Hematopoietic multipotent progenitor cell treated with erythropoietin and hydrocortisone succinate and interleukin-3 and kit ligand, for 17 days (in vitro differentiated cells): ENCODE data around the gene ERH.
"Not testable (repeated sequence)": the region's sequence is repeated elsewhere in the genome, so short reads cannot be mapped to it uniquely, and the experiment has no call there.

Experiments used
- DNase-seq: peaks from one replicate; pipeline ENCODE4 v3.0.0-alpha.2; 2015; ENCODE audit warnings: low spot score

ERH gene

DNA sequence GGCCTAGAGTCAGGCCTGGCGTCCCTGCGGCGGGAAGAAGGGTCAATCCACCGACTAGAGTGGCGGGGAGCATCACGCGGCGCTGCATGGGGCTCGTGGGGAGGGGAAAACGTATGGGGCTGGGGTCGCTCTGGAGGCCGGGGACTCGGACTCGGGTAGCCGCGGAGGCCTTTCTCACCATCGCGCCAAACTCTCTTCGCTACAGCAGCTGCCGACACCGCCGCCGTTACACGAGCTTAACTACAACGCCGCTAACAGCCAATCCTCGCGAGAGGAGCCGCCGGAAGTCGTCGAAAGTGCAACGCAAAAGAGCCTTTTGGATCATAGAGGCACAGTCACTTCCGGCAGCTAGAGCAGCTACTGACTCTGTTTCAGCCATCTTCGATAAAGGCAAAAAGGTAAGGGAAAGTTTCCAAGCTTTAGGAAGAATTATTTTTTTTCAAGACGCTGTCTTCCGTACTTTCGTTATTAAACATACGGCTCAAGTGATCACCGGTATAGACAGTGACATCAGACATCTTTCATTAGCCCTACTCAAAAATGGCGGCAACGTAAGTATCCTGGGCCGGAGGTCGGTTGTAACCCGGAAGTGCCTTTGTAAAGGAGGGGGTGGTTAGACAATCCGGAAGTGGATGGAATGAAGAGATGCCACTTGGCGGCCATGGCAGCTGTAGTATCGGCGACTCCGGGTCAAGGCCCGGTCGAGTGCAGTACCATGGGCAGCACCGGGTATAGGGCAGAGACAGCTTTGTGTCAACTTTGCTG is at the start of gene ERH, which contains the start of gene SLC39A9:
ERH (minus strand) TSS at position 247 of the 765 bp plus-strand sequence; CDS start at position 181, 66 bp downstream.
SLC39A9 (plus strand) TSS at position 640 of the 765 bp plus-strand sequence. CDS start 678 bp downstream, outside the sequence.
- DNase-seq: peak; percentile 95

DNA sequence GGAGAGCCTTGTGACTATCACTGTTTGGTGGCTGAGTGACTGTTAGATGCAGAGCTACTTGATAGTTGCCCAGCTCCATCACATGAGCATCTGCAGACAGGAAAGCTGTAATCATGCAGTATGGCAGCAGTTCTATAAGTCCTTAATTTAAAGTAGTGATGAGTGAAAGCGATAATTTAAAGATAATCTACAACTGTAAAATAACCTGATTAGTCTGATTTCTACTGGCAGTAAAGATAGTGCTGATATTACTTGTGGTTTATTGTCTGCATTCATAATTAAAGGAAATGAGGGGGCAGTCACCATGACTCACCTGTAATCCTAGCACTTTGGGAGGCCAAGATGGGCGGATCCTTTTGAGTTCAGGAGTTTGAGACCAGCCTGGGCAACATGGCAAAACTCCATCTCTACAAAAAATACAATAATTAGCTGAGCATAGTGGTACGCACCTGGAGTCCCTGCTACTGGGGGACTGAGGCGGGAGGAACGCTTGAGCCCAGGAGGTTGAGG is 45.3 kb upstream of the ERH start:
- DNase-seq: no peak

DNA sequence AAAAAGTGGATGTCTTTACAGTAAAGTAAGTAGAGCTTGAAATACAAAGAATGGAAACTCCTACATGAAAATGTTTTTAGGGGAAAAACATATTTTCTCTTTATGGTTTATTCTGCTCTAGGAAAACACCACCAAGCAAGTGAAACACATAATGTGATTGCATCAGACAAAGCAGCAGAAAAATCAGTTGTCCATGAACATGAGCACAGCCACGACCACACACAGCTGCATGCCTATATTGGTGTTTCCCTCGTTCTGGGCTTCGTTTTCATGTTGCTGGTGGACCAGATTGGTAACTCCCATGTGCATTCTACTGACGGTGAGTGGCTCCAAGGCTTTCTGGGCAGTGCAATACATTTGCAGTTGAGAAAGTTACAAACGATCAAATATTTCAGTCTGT is 43.8 kb upstream of the ERH start:
- no peak for DNase-seq

DNA sequence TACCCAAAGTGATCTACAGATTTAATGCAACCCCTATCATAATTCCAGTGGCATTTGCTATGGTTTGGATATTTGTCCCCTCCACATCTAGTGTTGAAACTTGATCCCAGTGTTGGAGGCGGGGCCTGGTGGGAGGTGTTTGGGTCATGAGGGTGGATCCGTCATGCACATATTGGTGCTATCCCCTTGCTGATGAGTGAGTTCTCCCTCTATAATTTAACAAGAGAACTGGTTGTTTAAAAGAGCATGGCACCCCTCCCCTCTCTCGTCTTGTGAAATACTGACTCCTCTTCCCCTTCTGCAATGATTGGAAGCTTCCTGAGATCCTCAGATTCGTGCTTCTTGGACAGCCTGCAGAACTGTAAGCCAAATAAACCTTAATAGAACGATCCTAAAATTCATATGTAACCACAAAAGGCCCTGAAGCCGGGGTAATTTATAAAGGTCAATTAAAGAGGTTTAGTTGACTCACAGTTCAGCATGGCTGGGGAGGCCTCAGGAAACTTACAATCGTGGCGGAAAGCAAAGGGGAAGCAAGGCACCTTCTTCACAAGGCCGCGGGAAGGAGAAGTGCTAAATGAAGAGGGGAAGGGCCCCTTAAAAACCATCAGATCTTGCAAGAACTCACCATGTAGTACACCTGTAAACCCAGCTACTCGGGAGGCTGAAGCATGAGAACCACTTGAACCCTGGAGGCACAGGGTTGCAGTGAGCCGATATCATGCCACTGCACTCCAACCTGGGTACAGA is 41.6 kb upstream of the ERH start:
- no peak for DNase-seq

DNA sequence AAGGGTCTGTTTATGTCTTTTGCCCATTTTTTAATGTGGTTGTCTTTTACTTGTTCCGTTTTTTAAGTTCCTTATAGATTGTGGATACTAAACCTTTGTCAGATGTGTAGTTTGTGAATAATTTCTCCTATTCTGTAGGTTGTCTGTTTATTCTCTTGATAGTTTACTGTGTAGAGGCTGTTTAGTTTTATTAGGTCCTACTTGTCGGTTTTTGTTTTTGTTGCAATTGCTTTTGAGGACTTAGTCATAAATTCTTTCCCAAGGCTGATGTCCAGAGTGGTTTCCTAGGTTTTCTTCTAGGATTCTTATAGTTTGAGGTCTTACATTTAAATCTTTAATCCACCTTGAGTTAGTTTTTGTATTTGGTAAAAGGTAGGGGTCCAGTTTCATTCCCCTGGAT is 34.3 kb upstream of the ERH start:
- DNase-seq: no peak

DNA sequence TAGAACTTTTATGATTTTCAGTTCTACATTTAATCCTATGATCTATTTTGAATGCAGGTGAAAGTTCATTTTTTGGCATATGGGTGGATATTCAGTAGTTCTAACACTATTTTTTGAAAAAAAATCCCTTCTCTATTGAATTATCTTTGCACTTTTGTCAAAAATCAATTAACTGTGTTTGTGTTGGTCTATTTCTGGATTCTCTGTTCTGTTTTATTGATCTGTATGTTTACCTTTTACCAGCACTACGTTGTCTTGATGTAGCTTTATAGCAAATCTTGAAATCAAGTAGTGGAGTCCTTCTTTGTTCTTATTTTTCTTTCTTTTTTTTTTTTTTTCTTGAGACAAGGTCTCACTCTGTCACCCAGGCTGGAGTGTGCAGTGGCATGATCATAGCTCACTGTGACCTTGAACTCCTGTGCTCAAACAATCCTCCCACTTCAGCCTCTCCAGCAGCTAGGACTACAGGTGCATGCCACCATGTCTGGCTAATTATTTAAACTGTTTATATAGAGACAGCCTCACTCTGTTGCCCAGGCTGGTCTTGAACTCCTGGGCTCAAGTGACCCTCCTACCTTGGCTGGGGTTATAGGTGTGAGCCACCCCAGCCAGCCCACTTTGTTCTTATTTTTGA is 32.3 kb upstream of the ERH start:
- DNase-seq: no peak

DNA sequence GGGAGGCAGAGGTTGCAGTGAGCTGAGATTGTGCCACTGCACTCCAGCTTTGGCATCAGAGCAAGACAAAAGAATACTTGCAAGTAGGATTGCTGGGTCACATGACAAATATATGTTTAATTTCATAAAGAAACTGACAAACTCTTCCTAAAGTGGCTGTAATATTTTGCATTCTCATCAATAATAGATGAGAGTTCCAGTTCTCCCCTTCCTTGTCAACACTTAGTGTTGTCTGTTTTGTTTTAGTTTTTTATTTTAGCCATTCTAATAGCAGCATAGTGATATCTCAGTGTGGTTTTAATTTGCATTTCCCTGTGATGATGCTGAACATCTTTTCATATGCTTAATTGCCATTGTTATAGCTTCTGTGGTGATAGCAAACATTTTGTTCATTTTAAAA is 31.5 kb upstream of the ERH start:
- DNase-seq: no peak

DNA sequence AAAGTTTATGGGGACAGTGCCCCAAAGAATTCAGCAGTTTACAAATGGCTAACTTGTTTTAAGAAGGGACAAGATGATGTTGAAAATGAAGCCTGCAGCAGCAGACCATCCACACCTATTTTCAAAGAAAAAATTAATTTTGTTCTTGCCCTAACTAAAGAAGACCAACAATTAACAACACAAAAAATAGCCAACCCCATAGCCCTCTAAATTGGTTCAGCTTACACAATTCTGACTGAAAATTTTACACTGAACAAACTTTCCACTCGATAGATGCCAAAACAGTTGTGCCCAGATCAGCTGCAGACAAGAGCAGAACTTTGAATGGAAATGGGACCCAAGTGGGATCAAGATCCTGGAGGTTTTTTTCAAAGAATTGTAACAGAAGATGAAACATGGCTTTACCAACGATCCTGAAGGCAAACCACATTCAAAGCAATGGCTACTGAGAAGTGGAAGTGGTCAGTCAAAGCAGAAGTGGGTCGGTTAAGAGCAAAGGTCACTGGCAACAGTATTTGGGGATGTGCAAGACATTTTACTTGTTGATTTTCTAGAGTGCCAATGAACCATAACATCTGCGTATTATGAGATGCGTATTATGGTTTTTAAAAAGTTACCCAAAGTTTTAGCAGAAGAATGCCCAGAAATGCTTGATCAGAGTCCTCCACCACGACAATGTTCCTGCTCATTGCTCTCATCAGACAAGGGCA is 30.3 kb upstream of the ERH start:
- no peak for DNase-seq

DNA sequence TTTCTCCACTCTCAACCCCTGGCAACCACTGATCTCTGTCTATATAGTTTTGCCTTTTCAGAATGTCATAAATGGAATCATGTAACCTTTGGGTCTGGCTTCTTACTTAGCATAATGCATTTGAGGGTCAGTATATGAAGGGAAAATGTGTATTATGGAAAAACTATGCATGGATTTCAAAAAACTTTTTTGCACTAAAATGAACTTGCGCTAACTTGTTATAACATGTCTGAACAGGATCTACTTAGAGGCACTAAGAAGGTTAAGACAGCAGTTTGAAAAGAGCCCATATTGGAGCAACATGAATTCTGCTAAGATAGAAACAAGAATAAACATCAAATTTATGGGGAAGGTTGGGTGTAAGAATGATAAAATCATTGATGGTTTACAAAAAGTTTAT is 29.5 kb upstream of the ERH start:
- DNase-seq: no peak

DNA sequence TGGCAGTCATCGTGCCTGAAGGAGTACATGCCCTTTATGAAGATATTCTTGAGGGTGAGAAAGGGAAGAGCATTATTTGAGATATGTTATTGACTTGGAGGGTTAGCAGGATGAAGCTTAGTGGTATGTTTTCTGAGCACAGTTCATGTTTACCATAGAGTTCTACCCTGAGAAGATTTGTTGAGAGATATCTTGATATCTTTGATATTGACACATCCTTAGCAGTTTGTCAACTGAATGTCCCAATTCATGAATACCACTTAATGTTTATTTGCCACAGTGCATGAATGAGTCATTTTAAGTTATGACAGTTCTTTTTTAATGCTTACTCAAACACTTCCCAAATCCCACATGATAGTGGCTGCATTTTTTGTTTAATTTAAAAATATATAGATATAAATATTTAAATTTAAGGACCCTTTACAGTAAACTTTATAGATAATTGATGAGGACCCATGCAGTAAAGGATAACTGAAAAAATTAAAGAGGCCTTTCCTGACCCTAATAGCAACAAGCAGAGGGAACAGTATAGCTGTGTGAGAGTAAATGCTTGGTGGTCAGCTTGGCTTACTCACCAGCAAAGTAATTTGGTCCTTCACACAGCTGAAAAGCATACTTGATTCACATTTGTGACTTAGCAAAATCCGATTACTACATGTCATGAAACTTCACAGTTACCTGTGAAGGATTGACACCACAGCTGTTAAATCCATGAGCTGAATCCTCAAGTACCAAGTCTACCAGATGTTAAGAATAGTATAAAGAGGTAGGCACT is 26.2 kb upstream of the ERH start:
- no peak for DNase-seq

DNA sequence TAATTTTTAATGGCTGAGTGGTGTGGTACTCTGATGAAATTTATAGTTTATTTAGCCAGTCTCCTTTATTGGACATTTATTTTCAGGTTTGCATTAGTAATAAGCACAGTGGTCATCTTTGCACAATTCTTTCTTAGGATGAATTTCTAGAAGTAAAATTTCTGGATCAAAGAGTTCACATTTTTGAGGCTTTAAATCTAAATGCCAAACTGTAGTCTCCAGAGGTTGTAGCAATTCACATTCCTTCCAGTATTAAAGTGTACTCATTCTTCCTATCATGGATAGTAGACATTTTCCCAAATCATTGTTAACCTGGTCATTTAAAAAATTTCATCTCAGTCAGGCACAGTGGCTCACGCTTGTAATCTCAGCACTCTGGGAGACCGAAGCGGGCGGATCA is 25.2 kb upstream of the ERH start:
- no peak for DNase-seq

DNA sequence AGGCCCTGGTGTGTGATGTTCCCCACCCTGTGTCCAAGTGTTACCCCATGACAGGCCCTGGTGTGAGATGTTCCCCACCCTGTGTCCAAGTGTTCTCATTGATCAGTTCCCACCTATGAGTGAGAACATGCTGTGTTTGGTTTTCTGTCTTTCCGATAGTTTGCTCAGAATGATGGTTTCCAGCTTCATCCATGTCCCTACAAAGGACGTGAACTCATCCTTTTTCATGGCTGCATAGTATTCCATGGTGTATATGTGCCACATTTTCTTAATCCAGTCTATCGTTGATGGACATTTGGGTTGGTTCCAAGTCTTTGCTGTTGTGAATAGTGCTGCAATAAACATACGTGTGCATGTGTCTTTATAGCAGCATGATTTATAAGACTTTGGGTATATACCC is 18.0 kb upstream of the ERH start:
- not testable (repeated sequence) for DNase-seq

DNA sequence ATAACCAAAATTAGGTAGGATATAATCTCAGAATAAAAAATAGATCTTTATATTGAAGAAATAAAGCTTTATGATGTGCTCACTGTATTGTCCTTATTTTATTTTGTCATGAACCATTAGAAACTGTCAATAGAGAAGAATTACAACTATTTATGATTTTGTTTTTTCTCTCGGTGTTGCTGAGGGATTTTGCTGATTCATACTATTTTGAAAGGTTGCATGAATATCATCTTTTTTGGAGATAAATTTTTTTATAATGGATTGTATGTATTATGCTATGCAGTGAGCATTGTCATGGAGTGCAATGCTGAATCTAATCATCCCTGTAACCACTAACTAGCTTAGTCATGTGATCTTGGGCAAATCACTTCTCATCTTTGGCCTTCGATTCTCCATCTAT is 15.4 kb upstream of the ERH start:
- no peak for DNase-seq

DNA sequence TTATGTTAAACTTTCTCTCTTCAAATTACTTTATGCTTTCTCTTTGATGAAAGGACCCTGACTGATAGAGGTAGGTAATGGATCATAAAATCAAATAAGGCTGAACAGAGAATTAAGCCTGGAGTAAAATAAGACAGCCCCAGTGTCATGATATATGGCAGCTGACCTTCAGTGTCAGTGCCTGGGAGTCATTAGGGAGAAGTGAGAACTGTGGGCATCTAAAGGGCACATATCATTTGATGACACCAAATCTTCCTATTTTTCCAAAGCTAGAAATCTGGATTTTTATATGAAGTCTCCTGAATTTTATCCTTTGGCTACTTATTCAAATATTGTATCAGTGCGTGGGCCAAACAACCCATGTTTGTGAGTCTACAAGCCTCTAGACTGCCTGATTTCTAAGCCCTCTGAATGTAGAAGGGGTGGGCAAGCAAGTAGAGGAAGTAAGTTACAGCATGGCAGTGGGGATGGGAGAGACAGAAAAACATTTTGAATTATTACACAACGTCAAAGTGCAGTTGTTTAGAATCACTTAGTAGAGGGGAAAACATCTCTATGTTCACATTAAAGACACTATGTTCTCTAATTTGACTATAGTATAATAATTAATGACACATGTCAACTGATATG is 10.3 kb upstream of the ERH start:
- DNase-seq: no peak

DNA sequence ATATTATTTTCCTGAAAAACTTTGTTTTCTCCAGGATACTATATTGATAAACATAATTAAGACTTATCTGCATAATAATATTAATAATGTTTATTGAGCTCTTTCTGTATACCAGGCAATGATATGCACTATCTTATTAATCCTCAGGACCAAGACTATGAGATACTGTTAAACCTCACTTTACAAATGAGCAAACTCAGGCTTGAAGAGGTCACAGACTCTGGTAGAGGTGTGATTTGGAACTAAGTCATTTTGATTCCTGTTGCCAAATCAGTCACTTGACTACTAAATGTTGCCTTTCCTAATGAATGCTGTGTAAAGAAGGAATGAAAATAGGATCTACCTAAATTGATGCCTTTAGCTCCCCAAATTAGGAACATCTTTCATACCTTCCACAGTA is 7.7 kb upstream of the ERH start:
- DNase-seq: no peak

DNA sequence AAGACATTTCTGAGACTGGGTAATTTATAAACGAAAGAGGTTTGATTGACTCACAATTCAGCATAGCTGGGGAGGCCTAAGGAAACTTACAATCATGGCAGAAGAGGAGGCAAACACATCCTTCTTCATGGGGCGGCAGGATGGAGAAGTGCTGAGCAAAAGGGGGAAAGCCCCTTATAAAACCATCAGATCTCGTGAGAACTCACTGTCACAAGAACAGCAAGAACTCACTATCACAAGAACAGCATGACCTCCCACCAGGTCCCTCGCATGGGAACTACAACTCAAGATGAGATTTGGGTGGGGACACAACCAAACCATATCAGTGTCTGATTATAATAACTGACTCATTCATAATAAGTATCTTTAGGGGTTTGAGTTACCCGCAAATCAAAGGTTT is 6.8 kb upstream of the ERH start:
- DNase-seq: no peak

DNA sequence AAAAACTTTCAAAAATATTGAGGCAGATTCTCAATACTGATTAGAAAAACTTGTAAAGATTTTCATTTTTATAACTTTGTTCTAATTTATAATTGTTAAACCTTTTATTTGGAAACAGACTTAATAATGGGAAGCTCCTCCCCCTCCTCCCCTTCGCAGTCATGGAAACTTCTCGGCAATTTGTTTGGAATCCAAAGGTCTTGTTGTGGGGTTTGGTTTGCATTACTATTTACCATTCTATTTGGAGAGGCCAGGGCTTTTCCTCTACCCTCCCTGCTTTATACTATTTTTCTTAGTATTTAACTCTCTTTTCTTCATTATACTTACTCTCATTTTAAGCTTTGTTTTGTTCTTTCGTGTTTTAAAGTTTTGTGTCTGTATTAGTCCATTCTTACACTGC is 6.4 kb upstream of the ERH start:
- DNase-seq: no peak

DNA sequence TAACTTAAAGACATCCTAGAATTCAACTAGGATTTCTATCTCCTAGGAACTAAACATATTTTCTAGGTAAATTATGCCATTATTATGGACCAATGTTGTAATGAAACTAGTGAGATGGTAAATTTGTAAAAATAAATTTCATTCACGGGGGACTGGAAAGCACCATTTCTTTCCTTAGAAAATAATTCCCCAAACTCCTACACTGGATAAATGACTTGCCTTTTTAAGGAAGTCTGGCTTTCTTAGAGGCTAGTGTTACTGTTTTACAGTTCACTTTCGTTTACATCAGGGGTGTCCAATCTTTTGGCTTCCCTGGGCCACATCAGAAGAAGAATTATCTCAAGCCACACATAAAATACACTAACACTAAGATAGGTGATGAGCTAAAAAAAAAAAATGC is 3.7 kb upstream of the ERH start:
- no peak for DNase-seq

DNA sequence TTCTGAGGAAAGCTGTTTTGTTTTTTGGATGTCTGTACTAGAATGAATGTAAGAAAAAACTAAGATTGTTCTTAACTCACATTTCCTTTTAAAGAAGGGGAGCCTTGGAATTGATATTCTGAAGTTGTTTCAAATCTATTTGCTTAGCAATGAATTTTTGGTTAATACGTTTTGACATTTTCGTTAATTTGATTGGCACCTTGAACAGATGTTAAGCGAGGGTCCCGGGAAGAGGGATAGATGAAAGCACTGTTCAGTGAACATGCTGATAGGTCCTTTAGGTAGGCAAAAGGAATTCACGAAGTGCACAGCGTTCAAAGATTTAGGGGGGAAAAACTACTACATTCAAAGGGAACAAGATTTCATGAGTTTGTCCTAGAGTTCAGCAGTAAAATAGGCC is 2.1 kb upstream of the ERH start:
- DNase-seq: no peak

DNA sequence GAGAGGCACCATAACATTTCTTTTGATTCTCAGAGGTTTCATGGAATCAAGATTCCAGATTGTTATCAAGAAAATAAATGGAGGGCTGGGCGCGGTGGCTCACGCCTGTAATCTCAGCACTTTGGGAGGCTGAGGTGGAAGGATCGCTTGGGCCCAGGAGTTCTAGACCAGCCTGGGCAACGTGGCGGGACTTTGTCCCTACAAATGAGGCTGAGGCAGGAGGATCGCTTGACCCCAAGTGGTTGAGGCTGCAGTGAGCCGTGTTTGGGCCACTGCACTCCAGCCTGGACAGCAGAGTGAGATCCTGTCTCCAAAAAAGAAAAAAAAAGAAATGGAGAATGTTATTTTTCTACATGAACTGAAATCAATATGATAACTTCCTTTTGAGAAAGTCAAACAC is 1.7 kb upstream of the ERH start:
- DNase-seq: no peak

DNA sequence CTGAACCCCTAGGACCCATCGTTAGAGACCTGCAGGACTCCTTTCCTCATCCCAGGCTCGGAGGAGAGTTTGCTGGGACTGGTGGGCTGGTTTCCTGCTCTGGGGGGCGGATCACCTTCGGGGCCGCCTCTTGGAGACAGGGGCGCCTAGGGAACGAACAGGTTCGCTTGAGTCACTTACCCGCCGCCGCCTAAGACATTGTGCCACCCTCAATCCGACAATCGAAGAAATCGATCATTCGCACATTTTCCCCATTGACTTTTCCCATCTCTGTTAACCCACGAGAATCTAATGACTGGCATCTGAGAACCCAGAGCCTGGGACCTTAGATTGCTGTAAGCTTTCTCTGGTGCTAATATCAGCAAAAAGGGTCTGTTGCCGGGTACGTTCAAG is 715 bp upstream of the ERH start:
- DNase-seq: no peak
